Trophoblast cell (in vitro differentiated cells and primary cell): ENCODE results near the gene PNPLA6.

Experiments used
- DNase-seq, 2 donors: peaks; one replicate each; pipeline ENCODE4 v3.0.0-alpha.2; 2016
- H2AFZ ChIP-seq: 2 replicates; pipeline ENCODE4 v1.6.1; 2013; ENCODE audit warnings: low read length, moderate library complexity, mild to moderate bottlenecking; ENCODE audit not compliant: insufficient read depth, poor library complexity
- H2AK5ac ChIP-seq: 2 replicates; pipeline ENCODE4 v1.6.1; 2013; ENCODE audit warnings: mild to moderate bottlenecking, low read length
- H2BK120ac ChIP-seq: 2 replicates; pipeline ENCODE4 v1.6.1; 2013; ENCODE audit warnings: low read length, mild to moderate bottlenecking, moderate library complexity; ENCODE audit not compliant: insufficient read depth, poor library complexity
- H2BK12ac ChIP-seq: 2 replicates; pipeline ENCODE4 v1.6.1; 2013; ENCODE audit warnings: mild to moderate bottlenecking, low read length, moderate library complexity
- H2BK5ac ChIP-seq: 2 replicates; pipeline ENCODE4 v1.6.1; 2013; ENCODE audit warnings: low read length, low read depth, moderate library complexity, mild to moderate bottlenecking; ENCODE audit not compliant: poor library complexity
- H3K14ac ChIP-seq: 2 replicates; pipeline ENCODE4 v1.6.1; 2013; ENCODE audit warnings: mild to moderate bottlenecking, low read length
- H3K18ac ChIP-seq: 2 replicates; pipeline ENCODE4 v1.6.1; 2013; ENCODE audit warnings: mild to moderate bottlenecking, low read length
- H3K23ac ChIP-seq: 2 replicates; pipeline ENCODE4 v1.6.1; 2013; ENCODE audit warnings: low read length
- H3K27ac ChIP-seq: 2 replicates; pipeline ENCODE4 v1.5.1; 2013; ENCODE audit warnings: low read depth, mild to moderate bottlenecking, inconsistent platforms, low read length, moderate library complexity
- H3K27me3 ChIP-seq: 2 replicates; pipeline ENCODE4 v1.6.1; 2013; ENCODE audit warnings: inconsistent platforms, mild to moderate bottlenecking, low read length, moderate library complexity; ENCODE audit not compliant: insufficient read depth
- H3K36me3 ChIP-seq, 2 experiments: 1 replicate in 1 of 2; 2 replicates in 1 of 2; pipeline ENCODE4 v1.6.1; 2013; ENCODE audit warnings: low read length in 2 of 2, mild to moderate bottlenecking in 2 of 2, moderate library complexity in 1 of 2; ENCODE audit not compliant: insufficient read depth in 2 of 2, control insufficient read depth in 1 of 2
- H3K4ac ChIP-seq: 2 replicates; pipeline ENCODE4 v1.6.1; 2013; ENCODE audit warnings: low read depth, mild to moderate bottlenecking, low read length, moderate library complexity
- H3K4me1 ChIP-seq, 2 experiments: 1 replicate in 1 of 2; 2 replicates in 1 of 2; pipeline ENCODE4 v1.6.1; 2013; ENCODE audit warnings: low read length in 2 of 2, mild to moderate bottlenecking in 2 of 2, moderate library complexity in 1 of 2; ENCODE audit not compliant: insufficient read depth in 2 of 2, control insufficient read depth in 1 of 2
- H3K4me2 ChIP-seq: 2 replicates; pipeline ENCODE4 v1.6.1; 2013; ENCODE audit warnings: inconsistent platforms, mild to moderate bottlenecking, low read length, moderate library complexity
- H3K4me3 ChIP-seq: 2 replicates; pipeline ENCODE4 v1.5.1; 2013; ENCODE audit warnings: mild to moderate bottlenecking, low read depth, low read length, inconsistent platforms
- H3K79me1 ChIP-seq: one replicate; pipeline ENCODE4 v1.6.1; 2013; ENCODE audit warnings: low read length
- H3K79me2 ChIP-seq: 2 replicates; pipeline ENCODE4 v1.6.1; 2013; ENCODE audit warnings: low read length, mild to moderate bottlenecking; ENCODE audit not compliant: control insufficient read depth, insufficient read depth, poor library complexity
- H3K9ac ChIP-seq: 2 replicates; pipeline ENCODE4 v1.6.1; 2013; ENCODE audit warnings: mild to moderate bottlenecking, low read length
- H3K9me3 ChIP-seq: 2 replicates; pipeline ENCODE4 v1.6.1; 2013; ENCODE audit warnings: low read depth, mild to moderate bottlenecking, control low read depth, inconsistent platforms, low read length; ENCODE audit not compliant: insufficient read depth
- H4K12ac ChIP-seq: 2 replicates; pipeline ENCODE4 v1.6.1; 2013; ENCODE audit warnings: low read depth, mild to moderate bottlenecking, low read length, moderate library complexity
- H4K8ac ChIP-seq: 2 replicates; pipeline ENCODE4 v1.6.1; 2013; ENCODE audit warnings: low read depth, mild to moderate bottlenecking, low read length, moderate library complexity
- H4K91ac ChIP-seq: one replicate; pipeline ENCODE4 v1.6.1; 2013; ENCODE audit warnings: low read depth, mild to moderate bottlenecking, low read length, moderate library complexity
- WGBS: extraction: QIAGEN DNeasy Blood & Tissue Kit; methylation state at CpG from one replicate; pipeline ENCODE4 v1.1.7; 2013; ENCODE audit warnings: missing lambda C conversion rate; ENCODE audit not compliant: insufficient read length, insufficient coverage; ENCODE audit errors: extremely low coverage; 5-methylcytosine and 5-hydroxymethylcytosine counted together

Gene PNPLA6

GRCh38 chr19:7528522-7529245 is 6.8 kb upstream of the PNPLA6 start:
- no peak overlapping the region for H2BK5ac ChIP-seq
- WGBS = no CpG with 5 or more reads among the region's 32 CpGs
- H3K79me2 ChIP-seq = peaks cover 2% of the 10 kb centered on the region
- H3K23ac ChIP-seq = no peak overlapping the region
- H3K4me2 ChIP-seq = no peak overlapping the region
- no peak overlapping the region for H4K12ac ChIP-seq
- H3K4ac ChIP-seq = no peak overlapping the region
- H2BK120ac ChIP-seq = no peak overlapping the region
- no peaks in the 10 kb centered on the region for H3K27me3 ChIP-seq
- no peak overlapping the region for H2AK5ac ChIP-seq
- no peak overlapping the region for H3K27ac ChIP-seq
- H3K18ac ChIP-seq = no peak overlapping the region
- peaks cover 9 to 11% of the 10 kb centered on the region in 2 experiments for H3K4me1 ChIP-seq
- H3K36me3 ChIP-seq = peaks cover 60% of the 10 kb centered on the region in 2 experiments
- no peak overlapping the region for H4K91ac ChIP-seq
- no peak overlapping the region for H3K4me3 ChIP-seq
- no peak overlapping the region for H3K9ac ChIP-seq
- H2AFZ ChIP-seq = no peak overlapping the region
- H4K8ac ChIP-seq = no peak overlapping the region
- no peak overlapping the region for H2BK12ac ChIP-seq
- DNase-seq = no peak
- no peak overlapping the region for H3K14ac ChIP-seq
- peaks cover 7% of the 10 kb centered on the region for H3K79me1 ChIP-seq
- peaks cover 4% of the 10 kb centered on the region for H3K9me3 ChIP-seq

GRCh38 chr19:7529246-7529600 is 6.3 kb upstream of the PNPLA6 start:
- H3K14ac ChIP-seq = no peak overlapping the region
- no peak overlapping the region for H4K12ac ChIP-seq
- no peak overlapping the region for H3K4me2 ChIP-seq
- no peak for DNase-seq
- H3K9ac ChIP-seq = no peak overlapping the region
- H3K4me1 ChIP-seq = peaks cover 10 to 11% of the 10 kb centered on the region in 2 experiments
- H3K79me1 ChIP-seq = peaks cover 11% of the 10 kb centered on the region
- H3K27ac ChIP-seq = no peak overlapping the region
- no peak overlapping the region for H2BK120ac ChIP-seq
- H3K4ac ChIP-seq = no peak overlapping the region
- H3K27me3 ChIP-seq = no peaks in the 10 kb centered on the region
- no peak overlapping the region for H2AFZ ChIP-seq
- peaks cover 4% of the 10 kb centered on the region for H3K79me2 ChIP-seq
- H4K91ac ChIP-seq = no peak overlapping the region
- H4K8ac ChIP-seq = no peak overlapping the region
- peaks cover 60% of the 10 kb centered on the region in 2 experiments for H3K36me3 ChIP-seq
- no peak overlapping the region for H2BK12ac ChIP-seq
- H2AK5ac ChIP-seq = no peak overlapping the region
- WGBS = no CpG with 5 or more reads among the region's 15 CpGs
- peaks cover 4% of the 10 kb centered on the region for H3K9me3 ChIP-seq
- H3K23ac ChIP-seq = no peak overlapping the region
- H3K4me3 ChIP-seq = no peak overlapping the region
- no peak overlapping the region for H2BK5ac ChIP-seq
- no peak overlapping the region for H3K18ac ChIP-seq

GRCh38 chr19:7529610-7530490 is 5.7 kb upstream of the PNPLA6 start:
- Histone ChIP-seq H3K9ac (no peak overlapping the region), H3K4me1 (peaks cover 10 to 11% of the 10 kb centered on the region in 2 experiments), H3K4me3 (no peak overlapping the region), H2BK120ac (no peak overlapping the region), H4K91ac (no peak overlapping the region), H3K4me2 (no peak overlapping the region), H3K27ac (no peak overlapping the region), H3K14ac (no peak overlapping the region), H2BK12ac (no peak overlapping the region), H3K79me2 (peaks cover 6% of the 10 kb centered on the region), H4K12ac (no peak overlapping the region), H3K79me1 (peaks cover 15% of the 10 kb centered on the region), H2BK5ac (no peak overlapping the region), H3K27me3 (no peaks in the 10 kb centered on the region), H2AFZ (no peak overlapping the region), H3K23ac (no peak overlapping the region), H3K36me3 (peaks cover 55 to 57% of the 10 kb centered on the region in 2 experiments), H3K9me3 (peaks cover 4% of the 10 kb centered on the region), H3K18ac (no peak overlapping the region), H4K8ac (no peak overlapping the region), H2AK5ac (no peak overlapping the region), H3K4ac (no peak overlapping the region)
- no peak for DNase-seq
- no CpG with 5 or more reads among the region's 33 CpGs for WGBS

- peak overlapping the region; percentile 54 for H3K9ac ChIP-seq
- DNase-seq = peak; percentile 96 to 98
Observed at GRCh38 chr19:7533281-7533885, 2.1 kb upstream of the PNPLA6 start.

More at GRCh38 chr19:7533281-7533885, 2.1 kb upstream of the PNPLA6 start:
- H3K9me3 ChIP-seq = no peaks in the 10 kb centered on the region
- H3K79me2 ChIP-seq = peaks cover 10% of the 10 kb centered on the region
- peaks cover 33 to 39% of the 10 kb centered on the region in 2 experiments for H3K36me3 ChIP-seq
- H3K18ac ChIP-seq = peak overlapping the region; percentile 74
- peak overlapping the region; percentile 31 for H3K4me3 ChIP-seq
- H2AK5ac ChIP-seq = peak overlapping the region; percentile 93
- H2BK120ac ChIP-seq = peak overlapping the region; percentile 96
- peak overlapping the region; percentile 97 for H3K14ac ChIP-seq
- no peaks in the 10 kb centered on the region for H3K27me3 ChIP-seq
- H2AFZ ChIP-seq = peak overlapping the region; percentile 98
- H3K4me2 ChIP-seq = peak overlapping the region; percentile 73
- H2BK12ac ChIP-seq = peak overlapping the region; percentile 56
- peak overlapping the region; percentile 84 for H3K4ac ChIP-seq
- H2BK5ac ChIP-seq = peak overlapping the region; percentile 90
- peak overlapping the region; percentile 99 for H4K12ac ChIP-seq
- WGBS = no CpG with 5 or more reads among the region's 30 CpGs
- peak overlapping the region; percentile 85 for H3K27ac ChIP-seq
- peaks cover 25% of the 10 kb centered on the region for H3K79me1 ChIP-seq
- peaks cover 14 to 16% of the 10 kb centered on the region in 2 experiments for H3K4me1 ChIP-seq
- no peak overlapping the region for H3K23ac ChIP-seq
- peak overlapping the region; percentile 96 for H4K91ac ChIP-seq
- H4K8ac ChIP-seq = peak overlapping the region; percentile 95
